Measurements from ENCODE around the gene SDS.

The SDS gene

GRCh38 chr12:113392988-113393579 lies 10.6 kb downstream of the SDS start:
- no peak overlapping the region for H3K4me3 ChIP-seq (ENCODE audit: low read depth, low read length)
- ChIA-PET POLR2A (no interaction called here), CTCF (no interaction called here)
- TF ChIP-seq, protein P1, sequence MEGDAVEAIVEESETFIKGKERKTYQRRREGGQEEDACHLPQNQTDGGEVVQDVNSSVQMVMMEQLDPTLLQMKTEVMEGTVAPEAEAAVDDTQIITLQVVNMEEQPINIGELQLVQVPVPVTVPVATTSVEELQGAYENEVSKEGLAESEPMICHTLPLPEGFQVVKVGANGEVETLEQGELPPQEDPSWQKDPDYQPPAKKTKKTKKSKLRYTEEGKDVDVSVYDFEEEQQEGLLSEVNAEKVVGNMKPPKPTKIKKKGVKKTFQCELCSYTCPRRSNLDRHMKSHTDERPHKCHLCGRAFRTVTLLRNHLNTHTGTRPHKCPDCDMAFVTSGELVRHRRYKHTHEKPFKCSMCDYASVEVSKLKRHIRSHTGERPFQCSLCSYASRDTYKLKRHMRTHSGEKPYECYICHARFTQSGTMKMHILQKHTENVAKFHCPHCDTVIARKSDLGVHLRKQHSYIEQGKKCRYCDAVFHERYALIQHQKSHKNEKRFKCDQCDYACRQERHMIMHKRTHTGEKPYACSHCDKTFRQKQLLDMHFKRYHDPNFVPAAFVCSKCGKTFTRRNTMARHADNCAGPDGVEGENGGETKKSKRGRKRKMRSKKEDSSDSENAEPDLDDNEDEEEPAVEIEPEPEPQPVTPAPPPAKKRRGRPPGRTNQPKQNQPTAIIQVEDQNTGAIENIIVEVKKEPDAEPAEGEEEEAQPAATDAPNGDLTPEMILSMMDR (IDR thresholded peaks at IDR 0.05; ENCODE audit: insufficient read depth, low read length, missing control alignments) = no peak
- no peak for DNase-seq (ENCODE audit: low read depth, low spot score)

DNA sequence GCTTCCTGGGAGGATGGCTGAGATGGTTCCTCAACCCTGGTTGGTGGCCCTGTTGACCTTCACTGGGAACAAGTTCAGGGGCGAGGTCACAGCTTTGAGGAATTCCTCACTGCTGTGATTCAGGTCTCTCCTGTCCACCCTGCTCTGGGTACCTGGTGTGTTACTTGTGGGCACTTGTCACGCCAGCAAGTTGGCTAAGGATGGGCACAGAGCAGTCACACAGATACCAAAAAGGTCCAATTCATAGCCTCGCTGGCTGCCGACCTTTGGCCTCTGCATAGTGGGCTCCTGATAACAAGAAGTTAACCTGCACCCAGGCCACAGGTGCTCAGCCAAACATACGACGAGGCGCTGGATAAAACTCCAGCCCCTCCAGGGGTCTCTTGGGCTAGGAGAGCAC lies 11.2 kb downstream of the SDS start:
- CTCF ChIA-PET = no interaction called here
- POLR2A ChIA-PET = no interaction called here
- no peak for DNase-seq (ENCODE audit: low read depth, low spot score)
- H3K4me3 ChIP-seq (ENCODE audit: low read depth, low read length) = no peak overlapping the region
- TF ChIP-seq, protein P1 (IDR thresholded peaks at IDR 0.05; ENCODE audit: insufficient read depth, low read length, missing control alignments) = no peak

DNA sequence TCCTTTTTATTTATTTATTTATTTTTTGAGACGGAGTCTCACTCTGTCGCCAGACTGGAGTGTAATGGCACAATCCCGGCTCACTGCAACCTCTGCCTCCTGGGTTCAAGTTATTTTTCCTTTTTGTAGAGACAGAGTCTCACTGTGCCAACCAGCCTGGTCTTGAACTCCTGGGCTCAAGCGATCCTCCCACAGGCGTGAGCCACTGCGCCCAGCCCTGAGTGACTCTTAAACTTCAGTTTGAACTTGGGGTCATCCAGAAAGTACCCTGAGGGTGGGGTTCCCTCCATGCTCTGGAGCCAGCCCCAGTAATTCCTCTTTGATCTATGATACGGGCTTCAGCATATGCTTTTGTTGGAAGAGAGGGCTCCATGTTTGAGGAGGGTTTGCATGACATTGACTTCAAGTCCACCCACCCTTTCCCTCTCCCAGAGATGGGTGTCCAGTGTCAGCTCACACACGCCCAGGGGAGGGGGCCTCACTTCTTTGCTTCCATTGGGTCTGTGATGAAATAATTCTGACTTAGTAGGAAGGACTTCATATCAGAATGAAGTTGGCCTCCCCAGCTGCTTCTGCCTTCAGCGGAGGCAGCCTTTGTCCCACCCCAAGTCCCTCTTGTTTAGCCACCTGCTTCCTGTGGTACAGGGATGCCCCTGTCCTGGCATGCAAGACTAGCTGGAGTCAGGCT lies 11.9 kb downstream of the SDS start:
- TF ChIP-seq, protein P1 (IDR thresholded peaks at IDR 0.05; ENCODE audit: insufficient read depth, low read length, missing control alignments) = no peak
- POLR2A ChIA-PET = no interaction called here
- CTCF ChIA-PET = no interaction called here
- no peak overlapping the region for H3K4me3 ChIP-seq (ENCODE audit: low read depth, low read length)
- no peak for DNase-seq (ENCODE audit: low read depth, low spot score)

DNA sequence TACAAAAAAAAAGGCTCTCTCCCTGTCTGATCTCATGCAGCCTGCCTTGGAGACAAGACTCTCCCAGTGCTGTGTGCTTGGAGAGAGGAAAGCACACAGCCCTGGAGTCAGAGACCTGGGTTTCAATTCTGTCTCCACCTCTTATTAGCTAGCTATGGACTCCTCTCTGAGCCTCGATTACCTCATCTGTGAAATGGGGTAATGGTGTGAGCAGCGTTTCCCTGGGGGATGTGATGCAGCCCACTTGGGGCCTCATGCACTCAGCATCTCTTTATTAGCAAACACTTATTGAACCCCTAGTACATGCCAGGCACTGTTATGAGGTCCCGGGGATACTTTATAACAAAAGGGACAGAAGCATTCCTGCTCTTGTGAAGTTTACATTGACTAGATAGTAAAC lies 12.5 kb downstream of the SDS start:
- no peak overlapping the region for H3K4me3 ChIP-seq (ENCODE audit: low read depth, low read length)
- POLR2A ChIA-PET = no interaction called here
- CTCF ChIA-PET = no interaction called here
- TF ChIP-seq, protein P1 (IDR thresholded peaks at IDR 0.05; ENCODE audit: insufficient read depth, low read length, missing control alignments) = no peak
- no peak for DNase-seq (ENCODE audit: low read depth, low spot score)

GRCh38 chr12:113390064-113391043 lies 13.3 kb downstream of the SDS start:
- ChIA-PET CTCF (no interaction called here), POLR2A (no interaction called here)
- TF ChIP-seq, protein P1 (IDR thresholded peaks at IDR 0.05; ENCODE audit: insufficient read depth, low read length, missing control alignments) = no peak
- no peak for DNase-seq (ENCODE audit: low read depth, low spot score)
- no peak overlapping the region for H3K4me3 ChIP-seq (ENCODE audit: low read depth, low read length)

- no peak overlapping the region for H3K4me3 ChIP-seq (ENCODE audit: low read depth, low read length)
- no peak for DNase-seq (ENCODE audit: low read depth, low spot score)
- ChIA-PET POLR2A (no interaction called here), CTCF (no interaction called here)
- TF ChIP-seq, protein P1 (IDR thresholded peaks at IDR 0.05; ENCODE audit: insufficient read depth, low read length, missing control alignments) = no peak
These were observed 15.3 kb downstream of the SDS start for GRCh38 chr12:113388351-113388750.
